Skeletal muscle satellite cell (primary cell): ENCODE measurements around the gene ALK.
A peak's percentile ranks its signal among the peaks of the same experiment; 100 is the strongest.

Experiments
- H3K27me3 ChIP-seq: 2 replicates; pipeline ENCODE4 v1.7.0; 2013; ENCODE audit warnings: low read length; ENCODE audit not compliant: control insufficient read depth, insufficient read depth
- H3K36me3 ChIP-seq: 2 replicates; pipeline ENCODE4 v1.7.0; 2013; ENCODE audit warnings: mild to moderate bottlenecking, control low read depth, low read length; ENCODE audit not compliant: insufficient read depth
- H3K4me1 ChIP-seq: 2 replicates; pipeline ENCODE4 v1.7.0; 2013; ENCODE audit warnings: low read length; ENCODE audit not compliant: control insufficient read depth, insufficient read depth
- H3K4me2 ChIP-seq: 2 replicates; pipeline ENCODE4 v1.7.0; 2013; ENCODE audit warnings: mild to moderate bottlenecking, low read length
- H3K4me3 ChIP-seq: 2 replicates; pipeline ENCODE4 v1.7.0; 2013; ENCODE audit warnings: low read length
- H3K9ac ChIP-seq: 2 replicates; pipeline ENCODE4 v1.7.0; 2013; ENCODE audit warnings: mild to moderate bottlenecking, low read depth, low read length, moderate library complexity
- H3K9me3 ChIP-seq: replicated peaks from 2 replicates; pipeline ENCODE4 v1.7.0; 2013; ENCODE audit warnings: mild to moderate bottlenecking, control low read depth, low read length

ALK gene

DNA sequence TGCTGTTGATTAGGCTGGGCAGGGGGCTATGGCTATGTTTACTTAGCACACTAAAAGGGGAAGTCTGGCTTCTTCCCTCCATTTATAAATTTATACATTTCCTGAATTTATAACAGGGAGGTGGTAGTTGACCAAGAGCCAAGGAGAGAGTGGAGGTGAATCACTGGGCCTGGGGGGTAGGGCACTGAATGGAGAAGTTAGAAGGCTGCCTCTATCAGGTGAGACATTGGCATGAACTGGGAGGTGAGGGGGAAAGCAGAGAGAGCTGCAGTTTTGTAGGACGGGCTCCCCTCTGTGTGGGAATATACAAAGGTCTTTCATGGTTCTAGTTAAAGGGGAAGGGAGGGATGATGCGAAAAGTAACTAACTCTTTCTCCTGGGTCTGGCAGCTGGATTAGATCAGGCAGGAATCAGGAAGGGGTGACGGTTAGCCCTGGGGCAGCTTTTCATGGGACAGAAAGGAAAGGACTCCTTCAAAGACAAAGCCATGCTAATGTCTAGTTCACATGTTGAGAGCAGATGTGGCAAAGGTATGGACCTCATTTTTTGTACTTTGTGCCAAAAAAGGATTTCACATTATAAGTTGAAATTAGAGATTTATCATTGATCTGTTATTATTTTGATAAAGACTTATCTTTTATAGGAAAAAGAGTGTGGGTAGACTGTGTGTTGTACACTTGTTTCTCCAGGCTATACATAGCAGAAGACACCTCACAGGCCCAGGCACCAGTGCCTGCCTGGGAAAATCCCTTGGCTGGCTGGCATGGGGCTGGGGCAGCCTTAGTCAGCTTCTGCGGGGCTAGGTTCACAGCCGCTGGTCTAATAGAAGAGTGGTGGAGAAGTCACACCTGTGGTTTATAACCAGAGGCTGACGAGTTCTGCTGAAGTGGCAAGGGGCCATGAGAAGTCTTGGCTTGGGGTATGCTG is 647.4 kb downstream of the ALK start:
- Histone ChIP-seq H3K9me3 (no peaks in the 10 kb centered on the region), H3K36me3 (no peaks in the 10 kb centered on the region)

GRCh38 chr2:29273004-29273684 is 648.2 kb downstream of the ALK start:
- H3K27me3 ChIP-seq = peaks cover 65% of the 10 kb centered on the region
- no peaks in the 10 kb centered on the region for H3K4me1 ChIP-seq
- H3K9me3 ChIP-seq = no peaks in the 10 kb centered on the region
- no peak overlapping the region for H3K4me2 ChIP-seq
- H3K4me3 ChIP-seq = no peak overlapping the region
- no peak overlapping the region for H3K9ac ChIP-seq
- no peaks in the 10 kb centered on the region for H3K36me3 ChIP-seq

More for the DNA sequence above, 647.4 kb downstream of the ALK start:
- H3K4me3 ChIP-seq = no peak overlapping the region
- H3K9ac ChIP-seq = no peak overlapping the region
- H3K4me2 ChIP-seq = no peak overlapping the region
- H3K27me3 ChIP-seq = peaks cover 69% of the 10 kb centered on the region
- H3K4me1 ChIP-seq = no peaks in the 10 kb centered on the region

DNA sequence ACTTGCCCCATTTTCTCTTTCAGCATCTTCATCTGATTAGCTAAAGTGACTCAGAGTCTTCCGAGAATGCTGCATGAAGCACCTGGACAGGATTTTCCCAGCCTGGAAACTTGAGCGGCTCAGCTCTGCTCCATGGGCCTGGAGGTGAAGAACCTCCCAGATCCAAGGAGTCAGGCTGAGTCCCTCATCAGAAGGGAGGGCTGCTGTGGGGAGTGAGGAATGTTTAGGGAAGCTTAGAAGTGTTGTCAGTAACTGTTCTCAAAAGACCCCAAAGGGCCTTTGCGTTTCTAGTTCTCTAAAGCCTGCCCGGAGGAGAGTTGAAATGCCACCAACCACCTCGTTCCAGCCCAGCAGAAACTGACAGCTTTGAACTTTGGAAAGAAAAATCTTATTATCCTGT is 649.1 kb downstream of the ALK start:
- no peak overlapping the region for H3K4me3 ChIP-seq
- H3K9ac ChIP-seq = no peak overlapping the region
- H3K27me3 ChIP-seq = peaks cover 57% of the 10 kb centered on the region
- no peaks in the 10 kb centered on the region for H3K36me3 ChIP-seq
- H3K9me3 ChIP-seq = no peaks in the 10 kb centered on the region
- H3K4me2 ChIP-seq = no peak overlapping the region
- no peaks in the 10 kb centered on the region for H3K4me1 ChIP-seq

GRCh38 chr2:29270701-29271121 is 650.7 kb downstream of the ALK start:
- H3K27me3 ChIP-seq = peaks cover 41% of the 10 kb centered on the region
- H3K4me2 ChIP-seq = no peak overlapping the region

DNA sequence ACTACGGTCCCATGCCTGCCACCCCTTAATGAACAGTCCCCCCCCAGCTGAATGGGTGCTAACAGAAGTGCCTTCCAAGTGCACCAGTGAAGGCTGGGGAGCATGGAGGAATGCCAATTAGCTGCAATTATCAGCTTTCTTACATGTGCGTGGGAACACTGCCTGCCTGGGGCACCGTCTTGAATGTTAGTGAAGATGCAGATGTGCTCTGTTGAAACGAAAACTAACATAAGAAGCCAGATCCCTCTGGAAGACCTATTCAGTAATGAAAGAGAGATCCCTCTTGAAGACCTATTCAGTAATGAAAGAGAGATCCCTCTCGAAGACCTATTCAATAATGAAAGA is 651.6 kb downstream of the ALK start:
- Histone ChIP-seq H3K27me3 (peaks cover 31% of the 10 kb centered on the region), H3K4me1 (no peaks in the 10 kb centered on the region), H3K36me3 (no peaks in the 10 kb centered on the region), H3K9ac (no peak overlapping the region), H3K4me3 (no peak overlapping the region), H3K4me2 (no peak overlapping the region), H3K9me3 (no peaks in the 10 kb centered on the region)

More at GRCh38 chr2:29270701-29271121, 650.7 kb downstream of the ALK start:
- no peaks in the 10 kb centered on the region for H3K9me3 ChIP-seq
- H3K36me3 ChIP-seq = no peaks in the 10 kb centered on the region
- no peak overlapping the region for H3K4me3 ChIP-seq
- no peak overlapping the region for H3K9ac ChIP-seq
- no peaks in the 10 kb centered on the region for H3K4me1 ChIP-seq

GRCh38 chr2:29269095-29269764 is 652.2 kb downstream of the ALK start:
- H3K4me3 ChIP-seq = no peak overlapping the region
- H3K9ac ChIP-seq = no peak overlapping the region

GRCh38 chr2:29267720-29268119 is 653.7 kb downstream of the ALK start:
- Histone ChIP-seq H3K9ac (no peak overlapping the region), H3K4me1 (no peaks in the 10 kb centered on the region), H3K9me3 (no peaks in the 10 kb centered on the region), H3K4me2 (no peak overlapping the region), H3K27me3 (peaks cover 25% of the 10 kb centered on the region), H3K4me3 (no peak overlapping the region), H3K36me3 (no peaks in the 10 kb centered on the region)

More at GRCh38 chr2:29269095-29269764, 652.2 kb downstream of the ALK start:
- Histone ChIP-seq H3K27me3 (peaks cover 26% of the 10 kb centered on the region), H3K36me3 (no peaks in the 10 kb centered on the region), H3K4me1 (no peaks in the 10 kb centered on the region), H3K4me2 (no peak overlapping the region), H3K9me3 (no peaks in the 10 kb centered on the region)

DNA sequence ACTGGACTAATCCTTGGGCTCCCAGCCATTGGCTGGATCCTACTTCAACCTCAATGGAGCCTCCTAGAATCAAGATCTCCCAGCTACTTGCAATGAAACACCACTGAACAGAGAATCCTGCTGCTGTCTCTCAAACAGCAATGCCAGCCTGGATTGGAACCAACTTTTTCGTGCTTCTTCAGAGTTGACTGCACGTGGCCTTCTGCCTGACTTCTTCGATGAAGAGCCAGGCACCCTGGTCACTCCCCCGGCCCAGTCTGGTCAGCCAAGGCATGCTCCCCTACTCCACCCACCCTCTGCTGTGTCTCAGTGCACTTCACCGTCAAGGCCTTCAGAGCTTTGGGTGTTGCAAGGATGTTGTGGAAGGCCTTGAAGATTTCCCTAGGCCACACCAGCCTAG is 657.5 kb downstream of the ALK start:
- Histone ChIP-seq H3K36me3 (no peaks in the 10 kb centered on the region), H3K9me3 (no peaks in the 10 kb centered on the region), H3K27me3 (peaks cover 4% of the 10 kb centered on the region), H3K4me1 (peaks cover 20% of the 10 kb centered on the region), H3K4me2 (no peak overlapping the region), H3K4me3 (no peak overlapping the region), H3K9ac (no peak overlapping the region)

- H3K4me3 ChIP-seq = no peak overlapping the region
- no peaks in the 10 kb centered on the region for H3K9me3 ChIP-seq
- no peak overlapping the region for H3K9ac ChIP-seq
- no peaks in the 10 kb centered on the region for H3K36me3 ChIP-seq
- H3K4me1 ChIP-seq = peaks cover 26% of the 10 kb centered on the region
- H3K27me3 ChIP-seq = no peaks in the 10 kb centered on the region
- H3K4me2 ChIP-seq = no peak overlapping the region
Observed at GRCh38 chr2:29262681-29263260, 658.6 kb downstream of the ALK start.

DNA sequence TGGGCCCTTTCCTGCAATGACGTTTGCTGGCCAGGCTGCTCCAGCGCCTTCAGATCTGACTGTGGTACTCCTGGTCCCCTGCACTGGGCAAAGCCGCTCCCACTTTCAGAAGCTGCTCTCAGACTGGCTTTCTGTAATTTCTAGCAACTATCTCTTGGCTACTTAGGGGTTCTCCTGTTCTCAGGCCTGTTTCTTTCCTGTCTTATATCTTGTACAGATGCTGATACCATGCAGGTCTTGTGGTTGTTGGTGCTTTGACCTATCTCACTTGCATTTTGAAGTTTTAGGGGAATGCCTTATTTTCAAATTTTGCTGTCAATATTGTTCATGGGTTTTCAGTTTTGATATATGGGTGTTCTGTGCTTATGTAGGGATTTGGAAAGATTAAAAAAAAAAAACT is 660.4 kb downstream of the ALK start:
- H3K4me2 ChIP-seq = no peak overlapping the region
- no peak overlapping the region for H3K4me3 ChIP-seq
- peaks cover 26% of the 10 kb centered on the region for H3K4me1 ChIP-seq
- no peaks in the 10 kb centered on the region for H3K36me3 ChIP-seq
- no peaks in the 10 kb centered on the region for H3K9me3 ChIP-seq
- H3K27me3 ChIP-seq = no peaks in the 10 kb centered on the region
- H3K9ac ChIP-seq = peak overlapping the region; percentile 23

GRCh38 chr2:29260142-29260772 is 661.1 kb downstream of the ALK start:
- no peaks in the 10 kb centered on the region for H3K9me3 ChIP-seq
- no peaks in the 10 kb centered on the region for H3K27me3 ChIP-seq
- H3K9ac ChIP-seq = peak overlapping the region; percentile 65
- no peak overlapping the region for H3K4me3 ChIP-seq
- peak overlapping the region; percentile 63 for H3K4me2 ChIP-seq
- no peaks in the 10 kb centered on the region for H3K36me3 ChIP-seq
- peaks cover 26% of the 10 kb centered on the region for H3K4me1 ChIP-seq
